Nephron (organoid): ENCODE data around the gene TRIM41.

Experiments
- H3K27ac Mint-ChIP-seq, 3 experiments: 2 replicates each; pipeline ENCODE4 v1.8.0; 2020; ENCODE audit warnings: mixed read lengths in 3 of 3, mild to moderate bottlenecking in 2 of 3, moderate library complexity in 1 of 3
- H3K27me3 Mint-ChIP-seq: 2 replicates; pipeline ENCODE4 v1.8.0; 2021; ENCODE audit warnings: low read depth, mild to moderate bottlenecking, moderate library complexity, mixed read lengths
- H3K36me3 Mint-ChIP-seq: 2 replicates; pipeline ENCODE4 v1.8.0; 2020; ENCODE audit warnings: low read depth, mixed read lengths
- H3K4me1 Mint-ChIP-seq: 2 replicates; pipeline ENCODE4 v1.8.0; 2020; ENCODE audit warnings: mixed read lengths
- H3K4me3 Mint-ChIP-seq, 3 experiments: 2 replicates each; pipeline ENCODE4 v1.8.0; 2020; ENCODE audit warnings: mild to moderate bottlenecking in 3 of 3, mixed read lengths in 3 of 3, moderate library complexity in 2 of 3
- H3K9me3 Mint-ChIP-seq: 2 replicates; pipeline ENCODE4 v1.8.0; 2020; ENCODE audit warnings: mixed read lengths
- TF ChIP-seq, protein P1 (sequence below), 3 experiments: fragments of 200-600 bp; sonication (generic); IDR thresholded peaks; one replicate each; pipeline ENCODE4 v1.5.0; 2021; ENCODE audit warnings: antibody characterized with exemption in 3 of 3; ENCODE audit not compliant: unreplicated experiment in 3 of 3

TRIM41 gene

GRCh38 chr5:181235323-181235688, 12.2 kb downstream of the TRIM41 start:
- peak overlapping the region; percentile 53 to 69 (median 65) for H3K27ac Mint-ChIP-seq
- H3K4me3 Mint-ChIP-seq: no peak overlapping the region
- H3K36me3 Mint-ChIP-seq: peaks cover 73% of the 10 kb centered on the region
- TF ChIP-seq, protein P1, sequence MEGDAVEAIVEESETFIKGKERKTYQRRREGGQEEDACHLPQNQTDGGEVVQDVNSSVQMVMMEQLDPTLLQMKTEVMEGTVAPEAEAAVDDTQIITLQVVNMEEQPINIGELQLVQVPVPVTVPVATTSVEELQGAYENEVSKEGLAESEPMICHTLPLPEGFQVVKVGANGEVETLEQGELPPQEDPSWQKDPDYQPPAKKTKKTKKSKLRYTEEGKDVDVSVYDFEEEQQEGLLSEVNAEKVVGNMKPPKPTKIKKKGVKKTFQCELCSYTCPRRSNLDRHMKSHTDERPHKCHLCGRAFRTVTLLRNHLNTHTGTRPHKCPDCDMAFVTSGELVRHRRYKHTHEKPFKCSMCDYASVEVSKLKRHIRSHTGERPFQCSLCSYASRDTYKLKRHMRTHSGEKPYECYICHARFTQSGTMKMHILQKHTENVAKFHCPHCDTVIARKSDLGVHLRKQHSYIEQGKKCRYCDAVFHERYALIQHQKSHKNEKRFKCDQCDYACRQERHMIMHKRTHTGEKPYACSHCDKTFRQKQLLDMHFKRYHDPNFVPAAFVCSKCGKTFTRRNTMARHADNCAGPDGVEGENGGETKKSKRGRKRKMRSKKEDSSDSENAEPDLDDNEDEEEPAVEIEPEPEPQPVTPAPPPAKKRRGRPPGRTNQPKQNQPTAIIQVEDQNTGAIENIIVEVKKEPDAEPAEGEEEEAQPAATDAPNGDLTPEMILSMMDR (IDR thresholded peaks at IDR 0.05; ENCODE audit: unreplicated experiment in 3 of 3): no peak
- no peaks in the 10 kb centered on the region for H3K9me3 Mint-ChIP-seq
- H3K4me1 Mint-ChIP-seq: peaks cover 27% of the 10 kb centered on the region
- H3K27me3 Mint-ChIP-seq: no peaks in the 10 kb centered on the region

DNA sequence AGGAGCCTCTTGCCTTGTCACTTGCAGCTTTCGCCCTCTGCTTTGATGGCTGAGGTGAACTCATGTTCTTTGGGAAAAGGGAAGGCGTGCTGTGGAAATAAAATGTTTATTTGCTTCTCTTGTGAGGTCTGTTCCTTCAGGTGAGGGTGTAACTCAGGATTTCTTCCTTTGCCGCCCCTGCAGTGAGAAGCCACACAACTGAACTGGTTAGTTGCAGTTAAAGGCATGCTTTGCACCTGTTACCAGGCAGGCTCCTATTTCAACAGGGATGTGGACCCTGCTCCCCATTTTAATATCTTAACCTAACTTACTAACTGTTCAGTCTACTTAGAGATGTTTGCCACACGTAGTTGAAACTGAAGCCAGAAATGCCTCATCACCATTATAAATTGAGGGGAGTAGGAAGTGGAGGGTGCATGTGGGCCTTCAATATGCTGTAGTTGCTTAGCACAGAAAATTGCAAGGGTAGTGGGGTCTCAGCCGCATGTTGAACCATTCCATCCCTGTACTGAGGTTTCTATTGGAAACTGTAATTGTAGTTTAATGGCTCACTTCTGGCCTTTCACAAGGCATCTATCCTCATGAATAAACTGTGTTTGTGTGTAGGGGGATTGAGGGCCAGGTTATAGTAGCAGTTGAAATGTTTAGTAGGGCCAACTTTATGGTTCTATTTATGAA, 12.7 kb downstream of the TRIM41 start:
- Mint-ChIP-seq H3K4me1 (peaks cover 27% of the 10 kb centered on the region), H3K27me3 (no peaks in the 10 kb centered on the region), H3K27ac (peak overlapping the region; percentile 53 to 69 (median 65)), H3K36me3 (peaks cover 74% of the 10 kb centered on the region), H3K9me3 (no peaks in the 10 kb centered on the region), H3K4me3 (no peak overlapping the region)
- TF ChIP-seq, protein P1 (IDR thresholded peaks at IDR 0.05; ENCODE audit: unreplicated experiment in 3 of 3): no peak

DNA sequence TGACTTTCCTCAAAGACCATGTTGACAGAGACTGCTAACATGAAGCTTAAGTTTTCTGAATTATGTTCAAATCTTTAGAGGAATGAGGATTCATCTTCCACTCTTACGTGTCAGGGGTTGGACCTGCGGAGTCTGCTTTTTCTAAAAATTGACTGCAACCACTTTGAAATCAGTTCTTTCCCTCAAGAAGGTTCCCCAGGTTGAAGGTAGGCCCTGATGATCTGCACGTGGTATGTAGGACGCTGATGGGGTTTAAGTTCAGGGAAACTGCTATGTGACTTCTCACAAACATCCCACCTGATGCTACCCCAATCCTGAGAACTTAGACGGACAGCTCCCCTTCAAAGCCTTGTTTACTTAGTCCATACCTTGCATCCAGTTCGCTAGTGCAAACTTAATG, 13.4 kb downstream of the TRIM41 start:
- TF ChIP-seq, protein P1 (IDR thresholded peaks at IDR 0.05; ENCODE audit: unreplicated experiment in 3 of 3): no peak
- Mint-ChIP-seq H3K4me1 (peaks cover 30% of the 10 kb centered on the region), H3K27me3 (no peaks in the 10 kb centered on the region), H3K4me3 (no peak overlapping the region), H3K27ac (peak overlapping the region in 1 of 3 experiments; percentile 65), H3K9me3 (no peaks in the 10 kb centered on the region), H3K36me3 (peaks cover 76% of the 10 kb centered on the region)

- Mint-ChIP-seq H3K4me1 (peaks cover 37% of the 10 kb centered on the region), H3K36me3 (peaks cover 76% of the 10 kb centered on the region), H3K9me3 (no peaks in the 10 kb centered on the region), H3K4me3 (no peak overlapping the region), H3K27ac (peak overlapping the region in 1 of 3 experiments; percentile 65), H3K27me3 (no peaks in the 10 kb centered on the region)
- TF ChIP-seq, protein P1 (IDR thresholded peaks at IDR 0.05; ENCODE audit: unreplicated experiment in 3 of 3): no peak
Observed at GRCh38 chr5:181236954-181237641, 14.0 kb downstream of the TRIM41 start.

DNA sequence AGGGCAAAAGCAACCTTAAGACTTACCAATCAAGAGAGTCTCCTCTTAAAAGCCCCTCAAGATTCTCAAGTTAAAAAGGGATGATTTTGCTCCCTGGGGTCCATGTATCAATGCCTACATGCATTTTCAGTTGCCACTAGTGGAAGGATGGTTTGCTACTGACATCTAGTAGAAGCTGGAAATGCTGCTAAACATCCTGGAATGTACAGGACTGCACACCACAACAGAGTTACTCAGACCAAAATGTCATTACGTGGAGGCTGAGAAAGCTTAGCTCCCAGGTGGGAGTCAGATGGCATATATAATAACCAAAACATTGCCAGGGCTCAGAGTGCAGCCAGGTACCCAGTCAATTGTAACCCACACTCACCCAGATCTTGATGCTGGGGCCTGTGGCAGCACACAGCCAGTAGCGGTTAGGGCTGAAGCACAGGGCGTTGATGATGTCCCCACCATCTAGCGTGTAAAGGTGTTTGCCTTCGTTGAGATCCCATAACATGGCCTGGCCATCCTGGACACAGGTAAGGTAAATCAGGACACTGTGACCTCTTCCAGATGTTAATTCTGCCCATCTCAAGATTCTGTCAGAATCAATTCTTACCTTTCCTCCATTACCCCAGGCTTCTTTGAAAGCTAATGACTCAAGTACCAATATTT, 14.8 kb downstream of the TRIM41 start:
- H3K36me3 Mint-ChIP-seq: peaks cover 80% of the 10 kb centered on the region
- no peaks in the 10 kb centered on the region for H3K27me3 Mint-ChIP-seq
- no peaks in the 10 kb centered on the region for H3K9me3 Mint-ChIP-seq
- peak overlapping the region; percentile 8 to 61 (median 33) for H3K27ac Mint-ChIP-seq
- TF ChIP-seq, protein P1 (IDR thresholded peaks at IDR 0.05; ENCODE audit: unreplicated experiment in 3 of 3): no peak
- peaks cover 44% of the 10 kb centered on the region for H3K4me1 Mint-ChIP-seq
- no peak overlapping the region for H3K4me3 Mint-ChIP-seq
